ENCODE measurements around the gene SRRM5. TPM values are rescaled to one million over a fixed set of nuclear protein-coding genes. Genes with fewer than 3 reads are reported as not detected.

SRRM5 gene
- total RNA-seq, 4 donors from 2014 or later: 0.13 to 0.42 (median 0.25) TPM

Small RNAs within 50 kb of the gene (small RNA-seq; reads per million reads assigned to genes)
- 0 reads per million in 3 donors for gene RN7SL368P

Other genes starting within 250 kb of the SRRM5 start
- not detected for gene TEX101, start 197.2 kb upstream of the SRRM5 start, total RNA-seq
- 1 to 10 TPM in 1 of 4 donors, under 1 TPM in 3; 0.42 to 1.4 (median 0.84) TPM for gene LYPD3, start 146.5 kb upstream of the SRRM5 start, total RNA-seq
- gene PHLDB3, start 107.3 kb upstream of the SRRM5 start, total RNA-seq: 10 to 100 TPM; 10.3 to 16.2 (median 12.6) TPM
- 10 to 100 TPM; 48.2 to 63.2 (median 55.9) TPM for gene ETHE1, start 84.9 kb upstream of the SRRM5 start, total RNA-seq
- gene ZNF575, start 78.9 kb upstream of the SRRM5 start, total RNA-seq: under 1 TPM; 0.66 to 0.97 (median 0.82) TPM
- 10 to 100 TPM; 21.2 to 27.2 (median 24.4) TPM for gene XRCC1, start 36.6 kb upstream of the SRRM5 start, total RNA-seq
- 1 to 10 TPM; 3.3 to 6.2 (median 4.9) TPM for gene PINLYP, start 36.3 kb upstream of the SRRM5 start, total RNA-seq
- gene IRGQ, start 16.0 kb upstream of the SRRM5 start, total RNA-seq: 10 to 100 TPM; 20.3 to 36.0 (median 28.6) TPM
- 10 to 100 TPM in 3 of 4 donors, 1 to 10 TPM in 1; 10.0 to 18.6 (median 16.6) TPM for gene ZNF576, start 15.5 kb upstream of the SRRM5 start, total RNA-seq
- 10 to 100 TPM; 33.2 to 61.3 (median 47.8) TPM for gene ZNF428, start 7.5 kb downstream of the SRRM5 start, total RNA-seq
- gene CADM4, start 27.8 kb downstream of the SRRM5 start, total RNA-seq: 10 to 100 TPM; 31.6 to 67.9 (median 46.9) TPM
- gene PLAUR, start 58.1 kb downstream of the SRRM5 start, total RNA-seq: 10 to 100 TPM in 3 of 4 donors, 1 to 10 TPM in 1; 7.5 to 45.7 (median 18.4) TPM
- not detected for gene IRGC, start 104.0 kb downstream of the SRRM5 start, total RNA-seq
- 10 to 100 TPM in 3 of 4 donors, 1 to 10 TPM in 1; 7.5 to 25.6 (median 22.3) TPM for gene SMG9, start 142.9 kb downstream of the SRRM5 start, total RNA-seq
- 1 to 10 TPM; 1.7 to 6.7 (median 1.9) TPM for gene KCNN4, start 168.9 kb downstream of the SRRM5 start, total RNA-seq
- gene LYPD5, start 190.4 kb downstream of the SRRM5 start, total RNA-seq: 10 to 100 TPM in 1 of 4 donors, 1 to 10 TPM in 3; 2.8 to 12.0 (median 8.2) TPM
- 10 to 100 TPM in 1 of 4 donors, 1 to 10 TPM in 3; 6.4 to 11.5 (median 7.5) TPM for gene ZNF283, start 215.2 kb downstream of the SRRM5 start, total RNA-seq

Data from esophagus muscularis mucosa (tissue), 4 donors.